Stimulated activated CD4-positive, alpha-beta T cell treated with anti-CD3 and anti-CD28 coated beads, Interleukin-15, amount 100 ng/mL, for 1 hour (primary cell): ENCODE measurements around the gene ABCA3.

Experiments
- DNase-seq, 2 donors: peaks; one replicate each; pipeline ENCODE4 v3.0.0-alpha.2; 2020; ENCODE audit warnings: low read depth in 1 of 2, low spot score in 1 of 2

ABCA3 gene

DNA sequence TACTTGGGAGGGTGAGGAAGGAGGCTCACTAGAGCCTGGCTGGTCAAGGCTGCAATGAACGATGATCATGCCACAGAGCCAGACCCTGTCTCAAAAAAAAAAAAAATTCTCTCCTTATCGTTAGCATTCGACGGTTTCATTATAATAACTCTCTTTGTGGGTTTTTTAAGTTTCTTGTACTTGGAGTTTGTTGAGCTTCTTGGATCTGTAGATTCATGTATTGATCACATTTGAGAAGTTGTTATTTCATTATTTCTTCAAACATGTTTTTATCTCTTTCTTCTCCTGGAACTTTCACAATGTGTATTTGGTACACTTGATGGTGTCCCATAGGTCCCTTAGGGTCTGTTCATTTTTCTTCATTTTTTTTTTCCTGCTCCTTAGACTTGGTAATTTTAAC is 16.8 kb upstream of the ABCA3 start:
- DNase-seq: no peak

- DNase-seq: no peak
Measured at GRCh38 chr16:2350500-2350899, 10.0 kb upstream of the ABCA3 start.

DNA sequence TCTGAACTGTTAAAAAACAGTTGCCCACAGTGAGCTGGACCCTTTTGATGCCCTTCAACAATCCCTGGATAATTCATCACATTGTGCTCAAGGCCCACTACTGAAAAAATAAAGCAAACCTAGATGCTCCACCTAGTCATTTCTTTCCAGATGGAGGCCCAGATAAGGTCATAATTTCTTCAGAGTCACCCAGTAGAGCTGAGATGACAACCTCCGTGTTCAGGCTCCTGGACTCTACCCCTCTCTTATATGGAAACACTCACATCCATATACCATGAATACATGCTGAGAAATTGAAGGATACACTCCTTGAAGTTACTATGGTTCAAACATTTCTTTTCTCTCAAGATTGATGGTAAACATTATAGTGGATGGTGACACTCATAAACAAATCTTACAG is 2.7 kb upstream of the ABCA3 start:
- no peak for DNase-seq

DNA sequence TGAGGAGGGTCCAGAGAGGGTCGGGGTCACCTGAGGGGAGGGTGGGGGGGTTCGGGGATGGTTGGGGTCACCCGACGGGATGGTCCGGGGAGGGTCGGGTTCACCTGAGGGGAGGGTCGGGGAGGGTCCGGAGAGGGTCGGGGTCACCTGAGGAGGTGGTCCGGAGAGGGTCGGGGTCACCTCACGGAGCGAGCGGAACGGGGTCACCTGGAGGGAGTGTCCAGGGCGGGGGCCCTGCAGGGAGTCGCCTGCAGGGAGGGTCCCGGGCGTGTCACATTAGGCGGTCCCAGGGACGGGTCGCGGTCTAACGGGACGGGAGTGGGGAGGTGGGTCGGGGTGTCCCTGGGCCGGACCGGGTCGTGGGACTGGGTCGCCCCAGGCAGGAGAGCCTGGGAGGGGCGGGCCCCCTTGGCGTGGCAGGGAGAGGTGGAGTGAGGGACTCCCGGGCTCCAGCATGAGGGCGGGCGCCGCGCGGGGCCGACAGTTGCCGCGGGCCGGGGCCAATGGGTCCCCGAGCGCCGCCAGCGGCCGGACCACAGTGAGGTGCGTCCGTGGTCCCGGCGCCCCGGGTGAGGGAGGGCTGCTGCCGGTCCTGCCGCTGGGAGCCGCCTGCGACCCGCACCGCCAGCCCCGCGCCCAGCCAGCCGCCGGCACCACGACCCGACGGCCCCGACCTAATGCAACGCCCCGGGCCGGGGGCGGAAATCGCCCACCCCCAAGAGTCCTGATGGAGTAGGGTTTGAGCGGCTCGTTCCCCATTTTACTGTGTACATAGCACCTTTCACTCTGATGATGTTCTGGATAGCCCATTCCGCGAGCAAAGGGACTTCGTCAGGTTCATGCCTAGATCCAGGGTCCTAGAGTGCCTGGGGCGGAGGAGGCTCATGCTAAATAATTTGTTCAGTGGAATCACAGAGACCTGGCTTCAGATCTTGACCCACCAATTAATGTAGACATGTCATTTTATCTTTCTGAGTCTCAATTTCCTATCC is 1.2 kb upstream of the ABCA3 start:
- DNase-seq: no peak

DNA sequence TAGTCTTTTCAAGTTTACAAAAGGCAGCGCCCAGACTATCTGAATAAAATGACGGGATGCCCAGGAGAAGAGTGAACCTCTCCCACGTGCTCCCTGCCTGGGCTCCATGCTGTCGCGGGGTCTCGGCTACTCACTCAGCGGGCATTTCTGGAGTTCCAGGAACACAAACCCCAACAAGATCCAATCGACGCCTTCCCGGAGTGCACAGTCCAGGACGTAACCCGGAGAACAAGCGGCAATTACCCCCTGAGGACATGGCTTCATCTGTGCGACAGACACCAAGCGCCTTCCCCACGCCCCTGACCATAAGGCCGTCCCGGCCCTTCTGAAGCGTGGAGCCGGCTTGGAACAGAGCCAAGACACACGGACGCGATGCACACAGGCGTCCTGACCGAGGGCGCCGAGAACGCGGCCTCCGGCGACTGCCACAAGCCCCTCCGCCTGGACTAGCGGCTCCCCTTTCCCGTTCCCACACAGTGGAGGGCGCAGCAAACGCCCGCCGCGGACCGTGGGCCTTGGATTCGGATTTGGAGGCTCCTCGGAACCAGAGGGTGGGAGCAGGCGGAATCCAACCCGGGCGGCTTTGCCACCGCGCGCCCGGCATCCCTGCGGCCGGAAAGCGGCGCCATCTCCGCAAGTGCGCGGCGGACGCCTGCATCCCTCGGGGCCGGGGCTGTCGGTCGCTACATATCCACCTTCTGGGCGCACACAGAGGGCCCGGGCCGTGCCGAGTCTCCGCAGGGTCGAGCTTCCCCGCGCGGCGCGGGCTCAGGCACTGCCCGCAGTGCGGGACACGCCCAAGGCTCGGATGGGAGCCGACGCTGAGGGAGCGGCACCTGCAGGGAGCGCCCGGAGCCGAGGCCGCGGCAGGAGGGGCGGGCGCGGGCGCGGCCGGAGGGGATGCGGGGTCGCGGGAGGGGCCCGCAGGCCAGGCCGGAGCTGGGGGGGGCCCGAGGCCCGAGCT is 725 bp downstream of the ABCA3 start:
- peak in 1 of 2 donors; percentile 16 for DNase-seq

GRCh38 chr16:2337431-2338296 is 2.9 kb downstream of the ABCA3 start:
- no peak for DNase-seq

GRCh38 chr16:2335286-2335895 is 5.1 kb downstream of the ABCA3 start:
- DNase-seq: no peak

DNA sequence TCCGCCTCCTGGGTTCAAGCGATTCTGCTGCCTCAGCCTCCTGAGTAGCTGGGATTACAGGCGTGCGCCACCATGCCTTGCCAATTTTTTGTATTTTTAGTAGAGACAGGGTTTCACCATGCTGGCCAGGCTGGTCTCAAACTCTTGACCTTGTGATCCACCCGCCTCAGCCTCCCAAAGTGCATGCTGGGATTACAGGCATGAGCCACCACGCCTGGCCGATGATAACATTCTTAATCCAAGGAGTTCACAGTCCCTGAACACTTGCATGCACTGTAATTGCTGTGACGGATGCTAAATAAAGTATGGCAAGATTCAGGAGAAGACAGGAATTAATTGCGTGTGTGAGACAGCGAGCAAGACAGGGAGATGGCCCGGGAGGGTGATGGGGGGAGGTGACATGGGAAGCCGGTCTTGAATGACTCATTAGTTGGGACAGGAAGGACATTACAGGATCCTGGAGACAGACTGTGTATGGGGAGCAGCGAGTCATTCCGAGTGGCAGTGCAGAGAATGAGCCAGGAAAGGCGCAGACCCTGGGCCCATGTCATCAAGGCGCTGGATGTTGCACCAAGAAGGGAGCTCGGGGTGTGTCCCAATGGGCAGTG is 6.7 kb downstream of the ABCA3 start:
- DNase-seq: no peak

DNA sequence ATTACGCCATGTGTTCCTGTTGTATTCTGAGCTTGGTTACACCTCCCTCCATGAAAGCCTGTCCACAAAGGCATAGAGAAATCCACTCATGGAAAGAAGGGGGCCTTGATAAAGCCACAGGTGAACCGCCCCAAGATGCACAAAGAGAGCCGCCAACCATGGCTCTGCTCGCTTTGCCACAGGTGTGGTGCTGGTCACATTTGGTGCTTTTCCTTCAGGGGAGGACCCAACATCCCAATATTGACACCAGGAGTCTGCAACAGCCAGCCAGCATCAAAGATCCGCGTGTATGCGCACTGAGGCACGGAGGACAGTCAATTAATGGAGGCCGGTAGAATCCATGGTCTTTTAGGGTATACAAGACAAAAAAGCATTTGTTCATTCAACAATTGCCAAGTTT is 7.3 kb downstream of the ABCA3 start:
- DNase-seq: no peak

GRCh38 chr16:2331931-2332267 is 8.6 kb downstream of the ABCA3 start:
- no peak for DNase-seq

GRCh38 chr16:2331199-2331930 is 9.2 kb downstream of the ABCA3 start:
- no peak for DNase-seq

GRCh38 chr16:2329532-2329931 is 11.0 kb downstream of the ABCA3 start:
- no peak for DNase-seq

- no peak for DNase-seq
Measured at GRCh38 chr16:2328428-2328827, 12.1 kb downstream of the ABCA3 start.

DNA sequence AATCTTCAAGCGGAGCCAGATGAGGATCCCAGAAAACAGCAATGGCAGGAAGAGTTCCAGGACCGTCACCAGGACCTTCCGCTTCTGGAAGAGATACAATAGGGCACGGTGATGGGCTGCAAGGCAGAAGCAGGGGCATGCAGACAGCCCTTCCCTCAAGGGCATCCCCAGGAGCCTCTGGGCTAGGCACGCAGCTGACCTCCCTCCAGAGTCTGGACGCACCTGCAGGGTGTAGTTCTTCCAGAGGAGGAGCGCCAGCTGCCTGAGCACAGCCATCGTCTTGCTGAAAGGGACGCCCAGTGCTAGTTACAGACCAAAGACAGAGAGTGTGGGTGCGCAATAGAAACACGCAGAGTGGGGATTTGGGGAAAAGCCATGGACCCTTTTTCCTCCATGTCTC is 14.3 kb downstream of the ABCA3 start:
- no peak for DNase-seq

DNA sequence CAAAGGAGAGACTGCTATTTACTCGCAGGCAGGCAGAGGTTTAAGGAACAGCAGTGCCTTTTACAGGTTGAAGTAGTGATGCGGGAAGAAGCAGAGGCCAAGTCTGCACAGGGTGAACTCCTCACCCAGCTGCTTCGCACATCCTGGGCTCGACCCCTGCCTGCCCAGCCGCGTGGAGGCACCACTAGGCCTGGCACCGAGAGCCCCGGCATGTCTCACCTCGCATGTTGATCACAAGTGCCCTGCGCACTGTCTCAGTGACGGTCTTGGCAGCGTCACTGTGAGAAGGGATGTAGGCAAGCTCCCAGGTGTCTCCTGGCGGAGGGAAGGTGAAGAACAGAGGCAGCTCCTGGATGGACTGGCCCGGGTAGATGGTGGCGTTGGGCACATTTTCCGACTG is 14.7 kb downstream of the ABCA3 start:
- no peak for DNase-seq

DNA sequence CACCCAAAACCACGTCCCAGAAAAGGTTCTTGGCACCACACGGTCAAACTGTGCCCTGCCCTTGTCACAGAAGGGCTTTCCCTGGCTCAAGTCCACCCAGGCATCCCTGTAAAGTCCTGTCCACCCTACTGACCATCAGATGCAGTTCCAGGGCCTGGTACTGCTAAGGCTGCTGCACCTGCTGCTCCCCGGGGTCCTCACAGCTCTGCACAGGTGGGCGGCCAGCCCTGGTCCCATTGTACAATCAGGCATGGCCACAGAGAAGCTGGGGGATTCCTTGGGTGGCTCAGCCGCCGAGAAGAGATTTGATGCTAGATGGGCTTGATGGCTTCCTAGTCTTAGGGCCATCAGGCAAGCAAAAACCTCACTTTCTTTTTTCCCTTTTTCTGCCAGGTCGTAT is 15.3 kb downstream of the ABCA3 start:
- DNase-seq: no peak

DNA sequence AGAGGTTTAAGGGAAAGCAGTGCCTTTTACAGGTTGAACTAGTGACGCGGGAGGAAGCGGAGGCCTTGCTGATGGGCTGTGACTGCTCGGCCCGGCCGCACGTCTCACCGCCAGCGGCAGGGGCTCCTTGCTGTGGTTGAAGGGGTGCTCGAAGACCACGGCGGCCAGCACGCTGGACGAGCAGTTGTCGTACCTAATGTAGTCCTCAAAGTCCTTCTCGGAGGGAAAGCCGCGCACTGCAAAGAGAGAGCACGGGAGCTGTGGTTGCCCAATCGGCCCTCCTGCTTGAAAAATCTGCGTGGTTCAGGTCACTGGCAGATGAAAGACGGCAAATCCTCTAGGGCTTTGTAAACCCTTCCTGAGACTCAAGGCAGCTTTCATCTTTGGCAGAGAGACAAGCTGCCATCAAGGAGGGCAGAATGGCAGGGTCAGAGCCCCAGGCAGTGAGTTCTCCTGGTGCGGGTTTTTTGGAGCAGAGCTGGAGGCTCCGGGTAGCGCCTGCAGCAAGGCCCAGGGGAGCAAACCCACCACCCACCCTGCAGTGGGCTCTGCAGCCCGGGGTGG is 16.1 kb downstream of the ABCA3 start:
- DNase-seq: no peak

DNA sequence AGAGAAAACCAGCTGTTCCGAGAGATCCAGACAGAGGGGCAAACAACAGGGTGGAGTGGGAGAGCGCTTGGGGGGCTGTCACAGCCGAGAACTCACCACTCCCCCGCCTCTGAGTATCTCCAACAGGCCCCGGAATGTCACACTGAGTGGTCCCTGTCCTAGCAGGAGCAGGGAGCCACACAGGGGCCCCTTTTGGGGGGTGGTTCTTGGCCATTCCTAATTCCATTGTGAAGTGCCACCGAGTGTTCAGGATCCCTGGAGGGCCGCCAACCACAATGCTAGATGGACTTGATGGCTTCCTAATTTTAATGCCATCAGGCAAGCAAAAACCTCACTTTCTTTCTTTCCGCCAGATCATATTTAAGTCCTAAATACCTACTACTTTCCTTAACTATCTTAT is 16.8 kb downstream of the ABCA3 start:
- no peak for DNase-seq

GRCh38 chr16:2319606-2320005 is 20.9 kb downstream of the ABCA3 start:
- DNase-seq: no peak
